H1 (cell line): ENCODE measurements around the gene CIPC.

Experiments used
- EP300 ChIP-seq, 2 experiments: IDR thresholded peaks; 1 replicate in 1 of 2; 2 replicates in 1 of 2; pipeline ENCODE4 v1.6.1; 2011 to 2012; ENCODE audit warnings: low read depth in 2 of 2, low read length in 2 of 2, mild to moderate bottlenecking in 2 of 2, borderline replicate concordance in 1 of 2, inconsistent platforms in 1 of 2, moderate library complexity in 1 of 2
- EZH2 ChIP-seq: fragments of 200-600 bp; sonication (generic); IDR thresholded peaks from 2 replicates; pipeline ENCODE4 v1.7.1; 2012; ENCODE audit warnings: low read depth, mild to moderate bottlenecking, moderate library complexity, low read length, inconsistent platforms; ENCODE audit not compliant: severe bottlenecking
- POLR2A ChIP-seq, 2 experiments: IDR thresholded peaks; 1 replicate in 1 of 2; 2 replicates in 1 of 2; pipeline ENCODE4 v1.6.1; 2011; ENCODE audit warnings: low read depth in 2 of 2, low read length in 2 of 2, mild to moderate bottlenecking in 2 of 2; ENCODE audit errors: control extremely low read depth in 1 of 2
- POLR2AphosphoS5 ChIP-seq: IDR thresholded peaks from 2 replicates; pipeline ENCODE4 v1.6.1; 2011; ENCODE audit warnings: low read depth, low read length
- TF ChIP-seq, protein P1 (sequence below), 3 experiments: IDR thresholded peaks; 1 replicate in 2 of 3; 2 replicates in 1 of 3; pipeline versions ENCODE4 v1.5.1 to v1.6.1; 2011; ENCODE audit warnings: low read length in 3 of 3, mild to moderate bottlenecking in 3 of 3, inconsistent platforms in 2 of 3, low read depth in 1 of 3, moderate library complexity in 1 of 3; ENCODE audit not compliant: insufficient read depth in 1 of 3; ENCODE audit errors: control extremely low read depth in 1 of 3

- TF ChIP-seq, protein P1, sequence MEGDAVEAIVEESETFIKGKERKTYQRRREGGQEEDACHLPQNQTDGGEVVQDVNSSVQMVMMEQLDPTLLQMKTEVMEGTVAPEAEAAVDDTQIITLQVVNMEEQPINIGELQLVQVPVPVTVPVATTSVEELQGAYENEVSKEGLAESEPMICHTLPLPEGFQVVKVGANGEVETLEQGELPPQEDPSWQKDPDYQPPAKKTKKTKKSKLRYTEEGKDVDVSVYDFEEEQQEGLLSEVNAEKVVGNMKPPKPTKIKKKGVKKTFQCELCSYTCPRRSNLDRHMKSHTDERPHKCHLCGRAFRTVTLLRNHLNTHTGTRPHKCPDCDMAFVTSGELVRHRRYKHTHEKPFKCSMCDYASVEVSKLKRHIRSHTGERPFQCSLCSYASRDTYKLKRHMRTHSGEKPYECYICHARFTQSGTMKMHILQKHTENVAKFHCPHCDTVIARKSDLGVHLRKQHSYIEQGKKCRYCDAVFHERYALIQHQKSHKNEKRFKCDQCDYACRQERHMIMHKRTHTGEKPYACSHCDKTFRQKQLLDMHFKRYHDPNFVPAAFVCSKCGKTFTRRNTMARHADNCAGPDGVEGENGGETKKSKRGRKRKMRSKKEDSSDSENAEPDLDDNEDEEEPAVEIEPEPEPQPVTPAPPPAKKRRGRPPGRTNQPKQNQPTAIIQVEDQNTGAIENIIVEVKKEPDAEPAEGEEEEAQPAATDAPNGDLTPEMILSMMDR (IDR thresholded peaks at IDR 0.05; ENCODE audit: control extremely low read depth in 1 of 3, insufficient read depth in 1 of 3, low read depth in 1 of 3, low read length in 3 of 3), result no peak
- no peak for TF ChIP-seq EZH2
- no peak for TF ChIP-seq POLR2AphosphoS5
- TF ChIP-seq EP300 (IDR thresholded peaks at IDR 0.05; ENCODE audit: borderline replicate concordance in 1 of 2, low read depth in 2 of 2, low read length in 2 of 2), result no peak
- TF ChIP-seq POLR2A (IDR thresholded peaks at IDR 0.05; ENCODE audit: control extremely low read depth in 1 of 2, low read depth in 2 of 2, low read length in 2 of 2), result no peak
These were observed 60.8 kb downstream of the CIPC start for GRCh38 chr14:77158882-77159255.
